C1 segment of cervical spinal cord (tissue), 14 donors: ENCODE measurements around the gene CHST11.

Experiments used
- DNase-seq, 14 donors: peaks; one replicate each; lab custom pipeline; 2025; lab: John Stamatoyannopoulos, UW

CHST11 gene

DNA sequence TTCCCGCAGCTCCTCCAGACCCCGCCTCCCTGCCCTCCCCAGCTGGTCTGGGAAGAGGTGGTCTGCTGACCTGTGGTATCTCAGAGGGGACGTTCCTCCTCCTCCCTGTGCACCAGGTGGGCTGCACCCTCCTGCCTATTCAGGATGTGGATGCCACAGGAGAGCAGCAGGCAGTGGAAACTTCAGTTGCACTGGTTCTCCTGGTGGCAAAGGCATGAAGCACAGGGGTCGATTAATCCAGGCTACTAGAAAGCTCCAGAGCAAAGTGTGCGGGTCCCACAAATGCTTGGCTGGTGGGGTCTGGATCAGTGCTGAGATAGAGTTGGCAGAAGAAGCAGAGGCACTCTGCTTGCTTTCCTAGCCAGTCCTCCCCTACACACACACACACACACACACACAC lies 304.3 kb downstream of the CHST11 start:
- DNase-seq = no peak

DNA sequence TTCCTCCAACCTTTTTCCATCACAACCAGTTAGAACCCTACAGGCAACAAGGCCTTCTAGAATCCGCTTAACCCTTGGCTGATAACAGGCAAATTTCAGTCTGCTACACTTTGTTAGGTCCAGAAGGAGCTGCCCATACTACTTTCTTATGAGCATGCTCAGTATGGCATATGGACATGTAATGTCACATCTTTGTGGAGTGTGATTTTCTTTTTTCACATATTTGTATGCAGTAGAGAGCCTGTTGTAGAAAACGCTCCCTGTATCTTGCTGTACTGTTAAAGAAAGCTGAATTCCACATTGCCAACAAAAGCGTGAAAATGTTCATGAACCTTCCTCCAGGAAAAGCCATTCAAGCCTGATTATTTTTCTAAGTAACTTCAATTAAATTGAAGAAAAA lies 304.9 kb downstream of the CHST11 start:
- no peak for DNase-seq

DNA sequence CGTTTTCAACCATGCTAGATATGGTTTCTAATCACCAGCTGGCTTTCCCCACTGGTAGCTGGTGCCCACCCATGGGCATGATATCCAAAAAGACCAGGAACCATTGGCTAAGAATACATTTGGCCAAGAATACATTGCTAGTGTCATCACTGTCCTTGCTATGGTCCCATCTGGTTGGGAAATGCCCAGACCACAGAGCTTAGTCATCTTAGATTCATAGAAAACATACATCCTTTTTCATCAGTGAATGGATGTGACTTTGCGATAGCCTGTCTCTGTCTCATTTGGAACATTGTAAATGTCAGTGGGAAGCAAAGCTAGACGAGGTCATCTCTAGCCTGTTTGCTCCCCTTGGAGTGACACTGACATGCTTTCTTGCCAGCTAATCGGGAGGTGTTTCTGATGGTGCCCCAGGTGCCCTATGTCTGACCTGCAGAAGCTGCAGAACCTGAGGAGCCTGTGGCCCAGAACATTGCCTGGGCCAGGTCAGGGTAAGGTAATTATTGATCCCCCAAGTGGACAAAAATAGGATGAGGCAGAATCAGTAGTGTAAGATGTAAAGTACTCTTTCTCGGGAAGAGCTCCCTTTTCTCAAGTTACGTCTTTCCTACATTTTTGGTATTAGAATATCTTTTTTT lies 306.5 kb downstream of the CHST11 start:
- no peak for DNase-seq

DNA sequence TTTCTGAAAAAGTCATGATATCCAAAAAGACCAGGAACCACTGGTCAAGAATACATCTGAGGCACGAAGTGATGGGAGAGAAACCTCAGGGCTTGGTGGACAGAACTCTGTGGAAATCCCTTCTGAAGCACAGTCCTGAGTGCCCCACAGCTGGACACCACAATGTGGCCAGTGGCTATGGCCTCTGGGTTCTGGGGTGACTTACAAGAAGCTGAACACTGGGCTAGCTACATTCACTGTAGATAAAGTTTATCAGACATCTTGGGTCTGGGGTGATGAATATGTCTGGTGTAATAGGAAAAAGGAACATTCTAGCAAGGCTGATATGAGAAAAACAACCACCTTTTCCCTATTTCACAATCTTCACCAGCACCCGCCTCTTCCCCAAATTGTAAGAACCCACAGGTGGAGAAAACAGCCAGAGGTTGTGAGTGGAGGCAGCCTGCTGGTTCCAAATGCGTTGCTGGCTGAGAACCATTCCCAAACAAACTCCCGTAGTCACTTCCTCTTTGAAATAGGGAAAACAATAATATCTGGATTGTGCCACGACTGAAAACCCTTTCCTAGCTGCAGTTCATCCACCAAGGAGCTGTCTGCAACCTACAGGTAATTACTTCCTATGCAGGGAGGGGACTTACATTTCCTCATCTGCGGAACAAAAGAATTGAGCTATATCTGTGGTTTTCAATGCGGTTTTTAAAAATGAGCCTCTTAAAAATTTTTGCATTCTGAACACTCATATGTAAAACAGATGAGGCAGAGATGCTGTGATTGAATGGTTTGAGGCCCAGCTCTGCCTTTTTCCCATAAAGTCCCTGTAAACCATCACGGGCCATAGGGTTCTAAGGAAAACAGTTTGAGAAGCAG lies 307.7 kb downstream of the CHST11 start:
- no peak for DNase-seq

DNA sequence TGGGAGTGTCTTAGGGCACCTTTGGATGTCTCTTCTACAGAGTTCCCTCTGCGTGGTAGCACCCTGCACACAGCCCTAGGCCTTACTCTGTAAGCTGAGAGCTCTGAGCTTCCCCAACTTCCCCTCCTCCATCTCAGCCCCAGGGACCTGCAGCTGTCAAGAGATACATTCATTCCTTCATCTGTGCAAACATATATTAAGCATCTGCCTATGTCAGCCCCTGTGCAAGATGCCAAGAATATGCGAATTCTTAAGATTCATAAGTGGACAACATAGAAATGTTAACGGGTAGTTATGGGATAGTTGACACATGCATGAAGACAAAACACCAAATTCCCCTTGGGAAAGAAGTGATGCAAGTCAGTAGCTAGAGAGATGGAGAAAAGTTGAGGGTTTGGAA lies 310.5 kb downstream of the CHST11 start:
- no peak for DNase-seq

DNA sequence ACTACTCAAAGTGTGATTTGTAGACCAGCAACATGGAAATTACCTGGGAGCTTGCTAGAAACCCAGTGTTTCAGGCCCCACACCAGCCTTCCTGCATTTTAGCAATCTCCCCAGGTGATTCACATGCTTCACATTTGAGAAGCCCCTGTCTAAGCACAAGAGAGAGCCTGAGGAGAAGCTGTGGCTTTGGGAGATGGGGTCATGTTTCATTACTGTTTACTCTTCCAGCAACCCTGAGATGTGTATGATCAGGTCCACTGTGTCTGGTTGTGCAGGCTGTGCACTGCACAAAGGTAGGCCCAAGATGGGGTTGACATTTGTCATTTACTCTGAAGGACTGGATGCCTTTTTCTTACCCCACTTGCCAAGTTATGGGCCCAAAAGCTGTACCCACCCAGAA lies 311.3 kb downstream of the CHST11 start:
- no peak for DNase-seq

DNA sequence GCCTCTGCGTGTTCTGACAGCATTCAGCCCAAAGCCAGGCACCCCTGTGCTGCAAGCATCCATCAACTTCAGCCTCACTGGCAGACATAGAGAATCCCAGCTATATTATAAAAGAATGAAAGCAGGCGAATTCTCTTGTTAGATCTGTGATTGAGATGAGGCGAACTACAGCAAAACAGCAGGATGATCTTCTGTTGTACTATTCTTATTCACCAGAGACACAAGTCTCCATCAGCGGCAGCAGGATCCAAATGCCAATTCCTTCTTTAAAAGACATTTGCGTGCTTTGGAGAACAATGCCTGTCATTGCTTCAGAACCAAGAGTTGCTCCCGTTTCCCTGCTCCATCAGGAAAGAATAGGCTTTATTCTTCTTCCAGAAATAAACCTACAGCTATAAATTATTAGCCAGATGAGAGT lies 312.4 kb downstream of the CHST11 start:
- DNase-seq = no peak

DNA sequence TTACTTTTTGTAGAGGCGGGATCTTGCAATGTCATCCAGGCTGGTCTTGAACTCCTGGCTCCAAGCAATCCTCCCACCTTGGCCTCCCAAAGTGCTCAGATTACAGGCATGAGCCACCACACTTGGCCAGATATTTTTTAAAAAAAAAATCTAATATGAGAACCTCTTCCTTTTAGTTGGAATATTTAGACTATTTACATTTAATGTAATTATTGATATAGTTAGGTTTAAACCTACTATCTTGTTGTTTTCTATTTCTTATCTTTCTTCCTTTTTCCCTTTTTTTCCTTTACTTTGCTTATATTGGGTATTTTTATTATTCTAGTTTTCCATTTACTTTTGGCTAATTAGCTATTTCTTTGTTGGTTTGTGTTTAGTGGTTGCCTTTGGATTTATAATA lies 315.6 kb downstream of the CHST11 start:
- DNase-seq = no peak

DNA sequence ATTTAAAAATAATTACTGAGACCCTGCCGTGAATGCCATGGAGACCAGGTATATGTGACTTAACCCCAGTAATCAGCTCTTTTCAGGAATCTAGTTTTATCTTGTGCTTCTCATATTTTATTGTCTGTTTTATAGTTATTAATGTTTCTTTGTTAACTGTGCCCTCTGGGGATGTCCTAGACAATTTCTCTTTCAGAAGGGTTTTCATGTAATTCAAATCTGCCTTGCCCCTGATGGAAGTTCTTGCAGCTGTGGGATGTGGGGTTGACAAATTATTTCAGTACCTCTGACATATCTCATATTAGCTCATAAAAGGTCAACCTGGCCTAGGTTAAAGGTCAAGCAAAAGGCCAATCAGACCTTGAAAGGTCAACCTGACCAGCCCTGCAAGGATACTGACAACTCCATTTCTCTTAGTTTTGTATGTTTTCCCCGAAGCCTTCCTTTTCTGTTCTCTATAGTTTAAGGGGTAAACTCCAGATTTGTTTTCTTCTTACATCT lies 319.0 kb downstream of the CHST11 start:
- no peak for DNase-seq

DNA sequence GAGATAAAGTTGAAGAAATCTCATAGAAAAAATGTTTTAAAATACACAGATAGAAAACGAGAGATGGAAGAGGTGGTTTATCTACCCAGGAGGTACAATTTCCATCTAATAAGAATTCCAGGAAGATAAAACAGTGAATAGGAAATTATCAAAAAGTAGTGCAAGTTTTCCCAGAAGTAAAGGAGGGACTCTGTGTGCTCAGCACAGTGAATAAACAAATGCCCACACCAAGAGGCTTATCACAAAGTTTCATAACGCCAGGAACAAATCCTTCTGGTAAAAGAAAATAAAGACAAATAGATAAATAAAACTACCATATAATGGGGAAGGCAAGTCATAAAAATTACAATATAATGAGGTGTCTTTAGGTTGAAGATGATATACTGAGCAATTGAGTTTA lies 322.4 kb downstream of the CHST11 start:
- no peak for DNase-seq

DNA sequence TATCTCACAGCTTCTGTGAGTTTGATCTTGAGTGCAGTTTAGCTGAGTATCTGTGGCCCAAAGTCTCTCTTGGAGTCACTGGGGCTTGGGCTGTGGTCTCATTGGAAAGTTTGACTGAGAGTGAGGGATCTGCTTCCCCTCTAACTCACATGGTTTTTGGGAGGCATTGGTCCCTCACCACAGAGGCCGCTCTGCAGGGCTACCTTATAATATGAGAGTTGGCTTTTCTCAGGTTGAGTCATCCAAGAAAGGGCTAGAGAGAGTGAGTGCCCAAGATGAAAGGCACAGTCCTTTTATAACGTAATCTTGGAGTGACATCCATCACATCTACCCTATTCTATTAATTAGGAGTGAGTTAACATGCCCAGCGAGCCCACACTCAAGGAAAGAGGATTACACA lies 325.5 kb downstream of the CHST11 start:
- no peak for DNase-seq

DNA sequence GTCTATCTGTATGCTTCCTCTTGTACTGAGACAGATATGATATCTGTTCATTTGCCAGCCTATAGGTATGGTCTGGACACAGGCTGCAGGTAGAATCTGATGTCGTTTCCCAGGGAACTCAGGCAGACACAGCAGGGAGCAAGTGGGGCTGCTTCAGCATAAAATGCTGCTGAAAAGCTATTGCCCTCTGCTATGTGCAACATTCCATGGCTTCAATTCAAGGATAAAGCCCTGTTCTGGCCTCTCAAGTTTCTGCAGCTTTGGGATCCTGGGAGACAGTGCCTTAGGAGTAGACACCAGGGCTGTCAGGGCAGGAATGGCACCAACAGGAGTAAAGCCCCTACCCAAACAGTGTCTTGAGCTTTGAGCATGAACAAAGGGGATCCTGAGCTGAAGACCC lies 327.8 kb downstream of the CHST11 start:
- no peak for DNase-seq

DNA sequence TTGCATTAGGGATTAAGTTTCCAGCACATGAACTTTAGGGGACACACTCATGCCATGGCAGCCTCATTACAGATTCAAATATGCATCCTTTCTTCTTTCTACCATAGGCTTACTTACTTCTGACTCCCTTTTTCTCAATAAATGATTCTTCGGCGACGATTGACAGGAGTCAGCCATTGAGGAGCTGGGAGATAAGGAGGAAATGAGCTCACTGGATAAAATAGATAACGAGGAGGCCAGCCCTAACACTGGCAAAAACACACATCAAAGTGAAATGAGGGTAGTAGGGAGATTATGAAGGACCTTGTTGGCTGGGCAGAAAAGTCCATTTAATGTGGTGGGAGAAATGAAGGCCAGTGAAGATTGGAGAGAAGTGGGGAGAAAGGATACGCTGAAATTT lies 329.1 kb downstream of the CHST11 start:
- DNase-seq = no peak

DNA sequence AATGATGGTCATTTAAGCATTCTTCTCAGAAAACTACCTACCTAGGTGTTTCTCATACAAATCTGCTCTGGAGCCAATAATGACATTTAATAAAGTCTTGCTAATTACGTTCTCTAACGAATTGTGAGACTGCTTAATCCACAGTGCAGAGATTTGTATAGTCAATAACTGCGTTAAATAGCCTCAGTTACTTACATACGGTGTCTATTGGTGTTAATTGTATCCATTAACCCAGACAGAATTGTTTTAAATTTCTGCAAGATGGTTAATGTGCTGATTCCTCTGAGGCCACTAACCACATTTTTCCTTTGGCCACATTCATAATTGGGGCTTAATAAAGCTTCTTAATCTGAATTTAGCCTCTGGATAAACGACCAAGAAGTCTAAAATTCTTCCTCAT lies 329.6 kb downstream of the CHST11 start:
- DNase-seq = no peak

DNA sequence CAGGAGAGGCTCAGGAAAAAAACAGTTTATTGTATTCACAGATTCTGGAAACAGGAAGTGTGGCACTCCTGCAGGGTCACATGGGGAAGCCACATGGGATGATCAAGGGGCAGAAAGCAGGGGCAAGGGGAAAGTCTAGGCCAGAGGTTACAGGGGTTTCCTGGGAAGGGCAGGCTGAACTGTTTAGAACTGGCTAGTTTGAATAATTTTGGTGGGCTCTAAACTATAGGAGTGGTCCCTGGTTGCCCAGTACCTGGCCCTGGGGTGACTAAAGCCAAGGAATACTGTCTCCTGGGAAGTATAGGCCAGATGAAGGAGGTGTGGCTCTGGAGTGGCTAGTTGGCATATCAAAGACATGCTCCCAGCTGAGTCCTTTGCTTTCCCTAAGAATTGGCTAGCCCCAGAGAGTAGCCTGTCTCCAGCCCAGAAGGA lies 332.1 kb downstream of the CHST11 start:
- DNase-seq = no peak

DNA sequence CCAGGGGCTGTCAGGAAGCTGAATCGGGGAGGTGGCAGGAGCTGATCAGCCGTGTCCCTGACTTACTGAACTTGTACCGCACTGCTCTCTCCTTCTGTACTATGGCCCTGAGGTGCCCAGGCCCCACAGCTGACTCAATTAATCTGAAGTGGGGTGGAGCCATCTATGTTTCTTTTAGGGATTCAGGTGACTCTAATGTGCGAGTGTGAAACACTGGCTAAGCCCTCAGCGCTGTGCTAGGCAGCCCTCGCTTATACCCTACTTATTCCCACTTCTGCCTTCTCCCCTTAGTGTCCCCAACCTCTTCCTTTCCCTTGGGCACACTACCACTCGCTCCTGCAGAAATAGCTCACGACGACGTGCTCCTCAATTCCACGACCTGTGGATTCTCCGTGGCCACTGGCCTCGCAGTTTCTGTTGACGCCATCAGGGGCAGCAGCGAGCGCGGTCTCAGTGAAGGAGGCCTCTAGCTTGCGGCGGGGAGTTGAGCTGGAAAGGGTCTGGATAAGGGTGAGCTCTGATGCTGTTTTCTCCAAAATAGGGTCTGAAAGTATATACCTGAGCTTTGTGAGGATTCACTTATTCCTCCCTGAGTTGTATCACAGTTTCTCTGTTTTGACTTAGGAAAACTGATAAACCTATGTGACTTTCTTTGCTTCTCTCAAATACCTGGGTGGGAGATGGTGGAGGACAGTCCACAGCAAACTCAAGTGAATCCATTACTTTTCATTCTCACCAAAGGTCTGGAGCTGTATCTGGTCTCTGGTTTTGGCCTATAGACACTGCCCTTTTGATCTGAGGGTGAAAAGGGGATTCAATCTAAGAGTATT lies 333.8 kb downstream of the CHST11 start:
- peak in 2 of 14 donors; percentile 3 to 7 for DNase-seq

DNA sequence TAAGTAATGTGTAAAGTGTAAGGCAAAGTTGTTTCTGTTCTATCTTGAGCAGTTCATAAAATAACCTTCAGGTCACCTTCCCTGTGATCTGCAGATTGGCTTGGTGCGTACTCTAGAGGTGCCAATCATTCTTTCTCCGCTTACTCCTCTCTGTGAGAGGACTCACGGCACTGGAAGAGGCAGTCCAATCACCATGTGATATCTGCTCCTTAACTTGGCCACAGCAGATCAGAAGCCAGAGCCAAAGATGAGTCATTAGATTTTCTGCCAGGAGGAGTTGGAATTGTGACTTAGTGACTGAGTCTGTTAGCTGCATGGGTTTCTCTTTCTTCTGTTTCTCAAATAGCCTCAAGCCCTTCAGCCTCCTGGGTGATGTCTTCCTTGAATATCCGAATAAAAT lies 335.8 kb downstream of the CHST11 start:
- DNase-seq = peak in 2 of 14 donors; percentile 13 to 14

DNA sequence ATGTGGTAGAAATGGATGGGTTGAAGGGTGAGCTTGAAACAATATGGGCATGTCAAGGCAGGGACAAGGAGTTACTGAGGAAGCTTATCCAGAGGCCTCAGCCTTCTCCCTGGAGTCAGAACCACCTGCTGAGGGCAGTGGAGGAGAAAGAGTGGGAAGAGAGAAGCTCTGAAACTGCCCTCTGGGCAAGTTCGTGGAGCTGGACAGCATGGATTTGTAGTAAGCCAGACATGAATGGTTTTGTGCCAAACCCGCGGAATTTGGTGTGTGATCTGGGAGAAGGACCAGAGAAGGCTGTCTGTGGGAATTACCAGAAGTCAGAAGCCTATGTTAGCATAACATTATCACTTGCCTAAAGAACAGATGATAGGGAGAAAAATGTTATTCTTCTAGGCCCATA lies 336.5 kb downstream of the CHST11 start:
- no peak for DNase-seq

DNA sequence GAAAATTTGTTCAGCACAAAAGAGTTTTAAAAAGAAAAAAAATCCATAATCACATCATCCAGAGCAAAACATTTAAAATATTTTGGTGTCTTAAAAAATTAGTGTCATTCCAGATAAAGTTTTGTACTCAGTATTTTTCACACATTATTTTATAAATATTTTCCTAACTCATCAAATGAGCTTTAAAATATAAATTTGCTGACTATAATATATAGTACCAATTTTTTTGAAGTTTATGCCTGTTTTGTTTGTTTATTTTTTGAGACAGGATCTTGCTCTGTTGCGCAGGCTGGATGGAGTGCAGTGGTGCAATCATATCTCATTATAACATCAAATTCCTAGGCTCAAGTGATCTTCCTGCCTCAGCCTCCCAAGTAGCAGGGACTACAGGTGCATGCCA lies 337.2 kb downstream of the CHST11 start:
- no peak for DNase-seq

DNA sequence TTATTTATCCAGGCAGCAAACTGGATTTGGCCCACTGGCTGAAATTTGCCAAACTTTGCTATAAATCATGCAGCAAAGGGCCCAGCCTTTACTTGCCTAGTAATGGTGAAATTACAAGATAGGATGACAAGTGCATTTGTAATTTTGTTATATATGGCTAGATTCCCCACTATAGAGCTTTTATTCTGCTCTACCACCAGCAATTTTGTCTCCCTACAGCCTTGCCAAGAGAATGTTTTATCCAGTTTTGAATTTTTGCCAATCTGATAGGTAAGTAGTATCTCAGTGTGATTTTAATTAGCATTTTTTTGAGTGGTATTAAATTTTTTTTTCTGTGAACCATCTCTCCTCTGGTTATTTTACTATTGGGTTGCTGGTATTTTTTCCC lies 339.7 kb downstream of the CHST11 start:
- no peak for DNase-seq

DNA sequence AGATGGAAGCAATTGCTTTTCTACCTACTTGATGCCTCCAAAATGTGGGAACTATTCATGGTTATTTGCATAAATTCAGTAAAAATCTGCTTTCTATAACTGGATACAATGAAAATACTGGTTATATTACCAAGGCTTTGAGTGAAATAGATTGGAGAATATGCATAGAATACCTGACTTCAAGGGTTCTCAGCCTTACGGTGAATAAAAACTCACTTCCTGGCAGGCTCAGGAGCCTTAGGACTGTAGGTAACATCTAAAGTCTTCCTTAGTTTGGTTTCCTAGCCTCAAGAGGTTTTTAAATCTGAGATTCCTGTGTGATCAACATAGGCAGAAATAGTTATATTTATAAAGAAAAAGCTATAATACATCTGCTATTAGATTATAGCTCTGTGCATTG lies 342.7 kb downstream of the CHST11 start:
- no peak for DNase-seq

DNA sequence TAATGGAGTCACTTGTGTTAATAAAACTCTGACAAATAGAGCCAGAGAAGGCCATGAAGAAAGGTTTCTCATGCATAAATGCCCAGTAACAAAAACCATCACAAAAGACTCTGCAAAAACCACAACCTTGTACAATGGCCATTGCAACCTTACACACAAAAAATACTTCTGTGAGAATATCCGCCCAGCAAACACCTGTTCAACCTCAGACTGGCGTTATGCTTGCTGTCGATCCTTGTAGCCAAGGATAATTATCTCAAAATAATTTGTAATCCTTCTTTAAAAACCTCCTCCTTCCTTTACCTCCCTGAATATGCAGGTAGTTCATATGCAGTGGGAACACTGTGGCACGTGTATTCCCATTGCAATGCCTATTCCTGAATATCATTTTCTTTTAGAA lies 344.3 kb downstream of the CHST11 start:
- DNase-seq = no peak
